Middle frontal gyrus (tissue), 1 donor: ENCODE measurements around the gene TSTD2.
"Not testable (repeated sequence)": the region's sequence is repeated elsewhere in the genome, so short reads cannot be mapped to it uniquely, and the experiment has no call there.

Source experiments
- DNase-seq: peaks from one replicate; pipeline ENCODE4 v3.0.0-alpha.2; 2015; ENCODE audit warnings: low spot score; ENCODE audit errors: extremely low spot score

The TSTD2 gene

GRCh38 chr9:97592126-97592525 is 41.0 kb downstream of the TSTD2 start:
- no peak for DNase-seq

- no peak for DNase-seq
Observed at GRCh38 chr9:97591535-97591934, 41.6 kb downstream of the TSTD2 start.

- not testable (repeated sequence) for DNase-seq
Observed at GRCh38 chr9:97586909-97587308, 46.3 kb downstream of the TSTD2 start.

GRCh38 chr9:97584778-97585177 is 48.4 kb downstream of the TSTD2 start:
- not testable (repeated sequence) for DNase-seq

- not testable (repeated sequence) for DNase-seq
Observed at GRCh38 chr9:97581590-97581989, 51.6 kb downstream of the TSTD2 start.

GRCh38 chr9:97579914-97580313 is 53.3 kb downstream of the TSTD2 start:
- no peak for DNase-seq

- DNase-seq: no peak
Observed at GRCh38 chr9:97578846-97579245, 54.3 kb downstream of the TSTD2 start.

- no peak for DNase-seq
Observed at GRCh38 chr9:97577051-97577450, 56.1 kb downstream of the TSTD2 start.

- DNase-seq: no peak
Observed at GRCh38 chr9:97575673-97576200, 57.4 kb downstream of the TSTD2 start.

- not testable (repeated sequence) for DNase-seq
Observed at GRCh38 chr9:97574921-97575672, 58.1 kb downstream of the TSTD2 start.

GRCh38 chr9:97574101-97574571 is 59.0 kb downstream of the TSTD2 start:
- not testable (repeated sequence) for DNase-seq

- no peak for DNase-seq
Observed at GRCh38 chr9:97573482-97574073, 59.6 kb downstream of the TSTD2 start.

GRCh38 chr9:97572892-97573365 is 60.2 kb downstream of the TSTD2 start:
- no peak for DNase-seq

GRCh38 chr9:97572196-97572891 is 60.8 kb downstream of the TSTD2 start:
- DNase-seq: no peak

GRCh38 chr9:97571664-97572063 is 61.5 kb downstream of the TSTD2 start:
- no peak for DNase-seq

GRCh38 chr9:97570899-97571298 is 62.3 kb downstream of the TSTD2 start:
- DNase-seq: no peak

GRCh38 chr9:97568461-97569275 is 64.5 kb downstream of the TSTD2 start:
- DNase-seq: no peak

- no peak for DNase-seq
Observed at GRCh38 chr9:97567894-97568202, 65.3 kb downstream of the TSTD2 start.

- DNase-seq: no peak
Observed at GRCh38 chr9:97567182-97567893, 65.8 kb downstream of the TSTD2 start.

- DNase-seq: no peak
Observed at GRCh38 chr9:97565262-97565661, 67.9 kb downstream of the TSTD2 start.
